SU-DHL-6 (cell line): Measurements from ENCODE around the gene SLC39A11.

Source experiments
- H2AFZ ChIP-seq: fragments of 200-600 bp; sonication (generic); 2 replicates; pipeline ENCODE4 v1.6.1; 2014; ENCODE audit warnings: low read depth, mild to moderate bottlenecking, moderate library complexity, mixed read lengths, antibody characterized with exemption, low read length; ENCODE audit not compliant: severe bottlenecking
- H3F3A ChIP-seq: fragments of 200-600 bp; shearing (Covaris generic); 2 replicates; pipeline ENCODE4 v1.6.0; 2016; ENCODE audit warnings: antibody characterized with exemption, mild to moderate bottlenecking; ENCODE audit not compliant: insufficient read depth
- H3K27ac ChIP-seq: fragments of 200-600 bp; sonication (generic); 2 replicates; pipeline ENCODE4 v1.5.1; 2016; ENCODE audit warnings: low read depth, mild to moderate bottlenecking, low read length, moderate library complexity, mixed read lengths
- H3K27me3 ChIP-seq: fragments of 200-600 bp; sonication (generic), shearing (Covaris generic); 2 replicates; pipeline ENCODE4 v1.6.0; 2014; ENCODE audit warnings: mild to moderate bottlenecking, low read length
- H3K36me3 ChIP-seq: fragments of 200-600 bp; sonication (generic); 2 replicates; pipeline ENCODE4 v1.6.1; 2014; ENCODE audit warnings: mild to moderate bottlenecking, low read length, mixed read lengths
- H3K4me2 ChIP-seq: fragments of 300-600, 200-600 bp; shearing (Covaris generic), sonication (generic); 2 replicates; pipeline ENCODE4 v1.6.0; 2014; ENCODE audit warnings: low read length, low read depth, mild to moderate bottlenecking; ENCODE audit not compliant: poor library complexity, severe bottlenecking
- H3K4me3 ChIP-seq: fragments of 200-600 bp; sonication (generic); 2 replicates; pipeline ENCODE4 v1.5.1; 2014; ENCODE audit warnings: antibody characterized with exemption, low read length, mild to moderate bottlenecking, mixed read lengths; ENCODE audit not compliant: insufficient read depth, poor library complexity, severe bottlenecking
- H3K79me2 ChIP-seq: fragments of 200-600 bp; sonication (generic); 2 replicates; pipeline ENCODE4 v1.6.1; 2014; ENCODE audit warnings: mild to moderate bottlenecking, low read length, moderate library complexity; ENCODE audit not compliant: insufficient read depth
- H3K9ac ChIP-seq: fragments of 200-600 bp; sonication (generic); 2 replicates; pipeline ENCODE4 v1.7.0; 2014; ENCODE audit warnings: mild to moderate bottlenecking, low read length
- H3K9me2 ChIP-seq: fragments of 200-600 bp; sonication (generic); replicated peaks from 2 replicates; pipeline ENCODE4 v1.6.1; 2014; ENCODE audit warnings: low read length; ENCODE audit not compliant: insufficient read depth
- H3K9me3 ChIP-seq: fragments of 200-600 bp; sonication (generic); 2 replicates; pipeline ENCODE4 v1.6.1; 2014; ENCODE audit warnings: low read length, mixed read lengths; ENCODE audit not compliant: insufficient read depth
- H4K20me1 ChIP-seq: fragments of 200-600 bp; sonication (generic); 2 replicates; pipeline ENCODE4 v1.6.1; 2014; ENCODE audit warnings: low read depth, mild to moderate bottlenecking, antibody characterized with exemption, low read length, moderate library complexity, mixed read lengths
- CTCF ChIP-seq: fragments of 200-600 bp; sonication (generic); IDR thresholded peaks from one replicate; pipeline ENCODE4 v1.5.1; 2017; ENCODE audit warnings: antibody characterized with exemption, mild to moderate bottlenecking, low read length, moderate library complexity; ENCODE audit not compliant: insufficient read depth, poor library complexity, severe bottlenecking
- EZH2phosphoT487 ChIP-seq: fragments of 200-600 bp; sonication (generic), shearing (Covaris generic); conservative IDR thresholded peaks from 2 replicates; pipeline ENCODE4 v1.6.1; 2018; ENCODE audit warnings: mild to moderate bottlenecking, antibody characterized with exemption, low read length, moderate library complexity, mixed read lengths

The SLC39A11 gene

GRCh38 chr17:72922219-72922618 is 170.3 kb downstream of the SLC39A11 start:
- H3K79me2 ChIP-seq: no peaks in the 10 kb centered on the region
- no peaks in the 10 kb centered on the region for H3F3A ChIP-seq
- no peak overlapping the region for H3K4me3 ChIP-seq
- TF ChIP-seq CTCF: no peak
- no peak for TF ChIP-seq EZH2phosphoT487
- H3K9me2 ChIP-seq: no peaks in the 10 kb centered on the region
- no peak overlapping the region for H3K9ac ChIP-seq
- no peaks in the 10 kb centered on the region for H3K9me3 ChIP-seq
- H3K27me3 ChIP-seq: no peaks in the 10 kb centered on the region
- no peaks in the 10 kb centered on the region for H3K36me3 ChIP-seq
- no peak overlapping the region for H3K27ac ChIP-seq
- H3K4me2 ChIP-seq: no peak overlapping the region
- H2AFZ ChIP-seq: no peak overlapping the region
- H4K20me1 ChIP-seq: no peaks in the 10 kb centered on the region

GRCh38 chr17:72921347-72922054 is 171.0 kb downstream of the SLC39A11 start:
- Histone ChIP-seq H3K79me2 (no peaks in the 10 kb centered on the region), H3F3A (no peaks in the 10 kb centered on the region), H3K27me3 (no peaks in the 10 kb centered on the region), H4K20me1 (no peaks in the 10 kb centered on the region), H3K4me2 (no peak overlapping the region), H3K27ac (no peak overlapping the region), H3K9me2 (no peaks in the 10 kb centered on the region), H3K9ac (no peak overlapping the region), H3K9me3 (no peaks in the 10 kb centered on the region), H2AFZ (no peak overlapping the region), H3K36me3 (no peaks in the 10 kb centered on the region), H3K4me3 (no peak overlapping the region)
- TF ChIP-seq CTCF (no peak), EZH2phosphoT487 (no peak)

GRCh38 chr17:72920513-72920912 is 172.0 kb downstream of the SLC39A11 start:
- no peak overlapping the region for H2AFZ ChIP-seq
- no peaks in the 10 kb centered on the region for H3K9me3 ChIP-seq
- H3K36me3 ChIP-seq: no peaks in the 10 kb centered on the region
- no peaks in the 10 kb centered on the region for H3K27me3 ChIP-seq
- H3K9me2 ChIP-seq: no peaks in the 10 kb centered on the region
- H3F3A ChIP-seq: no peaks in the 10 kb centered on the region
- H3K79me2 ChIP-seq: no peaks in the 10 kb centered on the region
- H3K27ac ChIP-seq: no peak overlapping the region
- no peak overlapping the region for H3K4me3 ChIP-seq
- no peak overlapping the region for H3K4me2 ChIP-seq
- TF ChIP-seq EZH2phosphoT487 (no peak), CTCF (no peak)
- H3K9ac ChIP-seq: no peak overlapping the region
- H4K20me1 ChIP-seq: no peaks in the 10 kb centered on the region

GRCh38 chr17:72916991-72917390 is 175.5 kb downstream of the SLC39A11 start:
- no peaks in the 10 kb centered on the region for H3K27me3 ChIP-seq
- TF ChIP-seq CTCF: no peak
- no peak for TF ChIP-seq EZH2phosphoT487
- no peaks in the 10 kb centered on the region for H3K79me2 ChIP-seq
- H3F3A ChIP-seq: no peaks in the 10 kb centered on the region
- no peak overlapping the region for H3K4me2 ChIP-seq
- no peaks in the 10 kb centered on the region for H3K9me3 ChIP-seq
- H4K20me1 ChIP-seq: no peaks in the 10 kb centered on the region
- H3K36me3 ChIP-seq: no peaks in the 10 kb centered on the region
- no peak overlapping the region for H3K4me3 ChIP-seq
- no peaks in the 10 kb centered on the region for H3K9me2 ChIP-seq
- no peak overlapping the region for H3K9ac ChIP-seq
- no peak overlapping the region for H2AFZ ChIP-seq
- H3K27ac ChIP-seq: no peak overlapping the region
